ENCODE data around the gene SLC39A2.

- TF ChIP-seq ZNF274 (IDR thresholded peaks at IDR 0.05; ENCODE audit: borderline replicate concordance, low read depth, low read length) (no peak), CTCF (IDR thresholded peaks at IDR 0.05 in 2 of 3, conservative IDR thresholded peaks at IDR 0.05 in 1 of 3; ENCODE audit: insufficient read depth in 2 of 3, low read depth in 1 of 3, low read length in 3 of 3) (no peak)
Measured at GRCh38 chr14:21003788-21004346, 4.8 kb downstream of the SLC39A2 start.

Measured in K562 (cell line).